A549 (cell line): Measurements from ENCODE around the gene TM4SF18. TPM values are rescaled to one million over a fixed set of nuclear protein-coding genes. Genes with fewer than 3 reads are reported as not detected.

Source experiments
- ATAC-seq, 2 experiments: fragments of 200-7000 bp in 1 of 2; fragments of >200 bp in 1 of 2; cut with Nextera tagmentation in 1 of 2; cut with Tn5 transposase in 1 of 2; 3 replicates each; pipeline versions ENCODE4 v1.8.0 to v1.9.1; 2018 to 2020; ENCODE audit warnings: mild to moderate bottlenecking in 1 of 2, moderate library complexity in 1 of 2
- CTCF ChIA-PET: fragments of 300-600 bp; sonication (Branson Sonifier 250); formaldehyde crosslinking; extraction: SDS; loops from one replicate; lab custom pipeline; 2021; ENCODE audit warnings: antibody characterized with exemption, inconsistent platforms; lab: Yijun Ruan, JAX
- POLR2A ChIA-PET: fragments of 350-600 bp; formaldehyde crosslinking; extraction: SDS; loops from one replicate; lab custom pipeline; 2021; ENCODE audit warnings: antibody characterized with exemption, inconsistent platforms; lab: Yijun Ruan, JAX
- DNase-seq, 2 experiments: peaks; one replicate each; pipeline versions ENCODE4 v3.0.0 to v3.0.0-alpha.2; 2011 to 2016; ENCODE audit warnings: low read depth in 1 of 2, low spot score in 1 of 2
- FAIRE-seq: peaks from 2 replicates; lab custom pipeline; 2011; peaks lifted over from hg19 to GRCh38; lab: Jason Lieb, UNC
- H3K27ac ChIP-seq, 2 experiments: fragments of >200 bp; sonication (Bioruptor Twin); formaldehyde crosslinking; 3 replicates each; pipeline ENCODE4 v1.5.1; 2016 to 2017
- H3K4me1 ChIP-seq: fragments of >200 bp; sonication (Bioruptor Twin); formaldehyde crosslinking; 3 replicates; pipeline ENCODE4 v1.6.1; 2016
- H3K4me2 ChIP-seq: fragments of >200 bp; sonication (Bioruptor Twin); formaldehyde crosslinking; 3 replicates; pipeline ENCODE4 v1.6.1; 2016
- H3K4me3 ChIP-seq: fragments of >200 bp; sonication (Bioruptor Twin); formaldehyde crosslinking; 3 replicates; pipeline ENCODE4 v1.5.1; 2016
- H3K9me3 ChIP-seq: fragments of >200 bp; sonication (Bioruptor Twin); formaldehyde crosslinking; 3 replicates; pipeline ENCODE4 v1.6.1; 2016
- CBX2 ChIP-seq: fragments of 200-600 bp; sonication (generic); IDR thresholded peaks from 2 replicates; pipeline ENCODE4 v1.6.1; 2016; ENCODE audit warnings: low read depth, mild to moderate bottlenecking, borderline replicate concordance
- CBX8 ChIP-seq: fragments of 200-600 bp; sonication (generic); IDR thresholded peaks from 2 replicates; pipeline ENCODE4 v1.6.1; 2016
- CEBPB ChIP-seq, 2 experiments: fragments of >200 bp in 1 of 2; sonication (Bioruptor Twin) in 1 of 2; formaldehyde crosslinking in 1 of 2; IDR thresholded peaks; 2 replicates each; pipeline ENCODE4 v1.6.1; 2012 to 2016
- ESRRA ChIP-seq: fragments of 150-350 bp; IDR thresholded peaks from 2 replicates; pipeline ENCODE4 v1.6.1; 2014; ENCODE audit warnings: mild to moderate bottlenecking, low read length, borderline replicate concordance
- HDAC2 ChIP-seq: fragments of 200-600 bp; sonication (generic); IDR thresholded peaks from 2 replicates; pipeline ENCODE4 v1.6.1; 2016
- HEYL ChIP-seq: fragments of 250-450 bp; sonication (Bioruptor Pico); IDR thresholded peaks from 2 replicates; pipeline ENCODE4 v1.8.0; 2021; ENCODE audit warnings: mild to moderate bottlenecking, moderate library complexity
- JUNB ChIP-seq: fragments of >200 bp; sonication (Bioruptor Twin); formaldehyde crosslinking; IDR thresholded peaks from 2 replicates; pipeline ENCODE4 v1.6.1; 2016
- MAFK ChIP-seq: fragments of 450-650 bp; IDR thresholded peaks from 2 replicates; pipeline ENCODE4 v1.6.1; 2014; ENCODE audit not compliant: partially characterized antibody
- MAZ ChIP-seq: fragments of 150-350 bp; IDR thresholded peaks from 2 replicates; pipeline ENCODE4 v1.6.1; 2014; ENCODE audit warnings: antibody characterized with exemption, low read depth, low read length, borderline replicate concordance
- NR3C1 ChIP-seq: fragments of >200 bp; sonication (Bioruptor Twin); formaldehyde crosslinking; IDR thresholded peaks from 3 replicates; pipeline ENCODE4 v1.6.1; 2017
- RCOR1 ChIP-seq: fragments of 150-350 bp; IDR thresholded peaks from 2 replicates; pipeline ENCODE4 v1.6.1; 2014; ENCODE audit warnings: antibody characterized with exemption, low read length, low read depth
- TP53 ChIP-seq: fragments of 250-450 bp; sonication (Bioruptor Pico); IDR thresholded peaks from 2 replicates; pipeline ENCODE4 v1.5.0; 2021; ENCODE audit warnings: mild to moderate bottlenecking, moderate library complexity
- ZC3H11A ChIP-seq: fragments of 450-650 bp; IDR thresholded peaks from 2 replicates; pipeline ENCODE4 v1.6.1; 2014; ENCODE audit warnings: antibody characterized with exemption, mild to moderate bottlenecking
- ZFP36 ChIP-seq: fragments of 450-650 bp; IDR thresholded peaks from 2 replicates; pipeline ENCODE4 v1.6.1; 2014; ENCODE audit warnings: borderline replicate concordance; ENCODE audit not compliant: partially characterized antibody
- ZNF302 ChIP-seq: fragments of 250-450 bp; sonication (Bioruptor Pico); IDR thresholded peaks from 2 replicates; pipeline ENCODE4 v1.9.0; 2021; ENCODE audit warnings: inconsistent platforms, mild to moderate bottlenecking, moderate library complexity
- WGBS: methylation state at CpG from one replicate; pipeline ENCODE4 v1.1.6; 2017; ENCODE audit errors: missing lambda C conversion rate; 5-methylcytosine and 5-hydroxymethylcytosine counted together
- polyA plus RNA-seq, 4 experiments: library from polyadenylated mRNA; depleted of rRNA in 3 of 4; stranded (reverse); fragments of >200 nt; fragmentation: RNase III in 1 of 4; extraction: RNeasy Plus Mini Kit Qiagen cat#74134 plus additional on column Dnase treatment in 1 of 4; gene quantifications; 2 replicates in 3 of 4; 3 replicates in 1 of 4; pipeline ENCODE4 v1.2.3, GENCODE V29; 2011 to 2017
- TF ChIP-seq, protein P1 (sequence below): IDR thresholded peaks from 2 replicates; pipeline ENCODE4 v1.6.1; 2012
- TF ChIP-seq, protein P2 (sequence below): fragments of >200 bp; sonication (Bioruptor Twin); formaldehyde crosslinking; IDR thresholded peaks from 3 replicates; pipeline ENCODE4 v1.6.1; 2016
- TF ChIP-seq, protein P3 (sequence below): IDR thresholded peaks from 2 replicates; pipeline ENCODE4 v1.6.1; 2012
- TF ChIP-seq, protein P4 (sequence below): fragments of 150-350 bp; IDR thresholded peaks from 2 replicates; pipeline ENCODE4 v1.6.1; 2014; ENCODE audit warnings: low read depth, mild to moderate bottlenecking, low read length
- TF ChIP-seq, protein P5 (sequence below): IDR thresholded peaks from 2 replicates; pipeline ENCODE4 v1.6.1; 2012; ENCODE audit warnings: low read depth, borderline replicate concordance
- TF ChIP-seq, protein P6 (sequence below): fragments of 200-600 bp; sonication (generic); IDR thresholded peaks from 2 replicates; pipeline ENCODE4 v1.6.1; 2016; ENCODE audit warnings: antibody characterized with exemption, mild to moderate bottlenecking, moderate library complexity

Gene TM4SF18
- polyA plus RNA-seq, 2 of the 4 experiments (the other 2 are of a cell fraction), result 51.3 to 99.8 TPM

DNA sequence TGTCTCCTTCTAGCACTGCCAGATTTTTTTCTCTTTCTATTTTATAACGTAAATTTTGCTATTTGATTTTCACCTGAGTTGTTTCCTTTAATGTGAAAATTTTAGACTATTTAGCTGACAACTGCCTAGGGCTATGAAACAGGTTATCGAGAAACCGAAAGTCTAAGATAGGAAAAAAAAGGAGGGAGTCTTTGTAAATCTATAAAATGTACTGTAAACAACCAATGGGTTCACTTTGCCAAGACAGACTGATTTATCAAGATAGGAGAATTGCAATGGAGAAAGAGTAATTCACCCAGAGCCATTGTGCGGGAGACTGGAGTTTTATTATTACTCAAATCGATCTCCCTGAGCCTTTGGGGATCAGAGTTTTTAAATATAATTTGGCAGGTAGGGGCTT is 50.0 kb downstream of the TM4SF18 start (continued):
- TF ChIP-seq ZNF302 (CRISPR knock-in tag), result no peak

DNA sequence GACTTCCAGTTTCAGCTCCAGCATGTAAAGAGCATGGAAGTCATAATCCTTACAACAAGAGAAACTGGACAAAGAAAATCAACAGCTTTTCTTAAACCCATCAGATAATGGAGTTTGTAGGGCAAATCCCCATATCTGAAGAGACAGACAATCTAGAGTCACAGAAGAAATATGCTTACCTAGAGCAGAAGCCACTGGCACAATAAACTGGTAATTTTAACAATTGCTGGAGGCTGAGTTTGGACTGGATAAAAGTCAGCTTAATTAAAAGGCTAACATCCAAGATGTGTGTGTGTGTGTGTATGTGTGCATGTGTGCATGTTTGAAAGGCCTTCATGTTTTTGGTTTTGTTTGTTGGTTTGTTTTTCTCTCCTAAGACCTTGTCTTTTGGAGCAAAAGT is 50.6 kb downstream of the TM4SF18 start:
- H3K9me3 ChIP-seq, result no peaks in the 10 kb centered on the region
- DNase-seq, result no peak
- ATAC-seq, result no peak
- no peak overlapping the region for H3K4me3 ChIP-seq
- peak overlapping the region; percentile 12; the same call in 1 of the 3 replicates for H3K4me2 ChIP-seq
- CTCF ChIA-PET, result interaction anchor here (0.8 to 1.4 kb wide), 5 partner anchors 9 to 197 kb away, joined by 3 to 4 read pairs (median 3); no protein-coding TSS in a partner anchor
- POLR2A ChIA-PET, result no interaction called here
- peaks cover 38% of the 10 kb centered on the region for H3K4me1 ChIP-seq
- peak overlapping the region; percentile 27 to 61; a peak in 4 of 6 replicates for H3K27ac ChIP-seq
- FAIRE-seq, result no peak
- TF ChIP-seq, protein P1, sequence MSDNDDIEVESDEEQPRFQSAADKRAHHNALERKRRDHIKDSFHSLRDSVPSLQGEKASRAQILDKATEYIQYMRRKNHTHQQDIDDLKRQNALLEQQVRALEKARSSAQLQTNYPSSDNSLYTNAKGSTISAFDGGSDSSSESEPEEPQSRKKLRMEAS, result no peak
- TF ChIP-seq HEYL (CRISPR knock-in tag) (no peak), MAZ (no peak), HDAC2 (no peak), JUNB (no peak), ESRRA (no peak), NR3C1 (no peak), CBX8 (no peak), RCOR1 (no peak), ZC3H11A (no peak), CBX2 (no peak), MAFK (no peak), TP53 (CRISPR knock-in tag) (no peak), CEBPB (IDR thresholded peaks at IDR 0.05) (no peak), ZFP36 (no peak)
- TF ChIP-seq, protein P2, sequence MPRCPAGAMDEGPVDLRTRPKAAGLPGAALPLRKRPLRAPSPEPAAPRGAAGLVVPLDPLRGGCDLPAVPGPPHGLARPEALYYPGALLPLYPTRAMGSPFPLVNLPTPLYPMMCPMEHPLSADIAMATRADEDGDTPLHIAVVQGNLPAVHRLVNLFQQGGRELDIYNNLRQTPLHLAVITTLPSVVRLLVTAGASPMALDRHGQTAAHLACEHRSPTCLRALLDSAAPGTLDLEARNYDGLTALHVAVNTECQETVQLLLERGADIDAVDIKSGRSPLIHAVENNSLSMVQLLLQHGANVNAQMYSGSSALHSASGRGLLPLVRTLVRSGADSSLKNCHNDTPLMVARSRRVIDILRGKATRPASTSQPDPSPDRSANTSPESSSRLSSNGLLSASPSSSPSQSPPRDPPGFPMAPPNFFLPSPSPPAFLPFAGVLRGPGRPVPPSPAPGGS, result no peak
- TF ChIP-seq, protein P3, sequence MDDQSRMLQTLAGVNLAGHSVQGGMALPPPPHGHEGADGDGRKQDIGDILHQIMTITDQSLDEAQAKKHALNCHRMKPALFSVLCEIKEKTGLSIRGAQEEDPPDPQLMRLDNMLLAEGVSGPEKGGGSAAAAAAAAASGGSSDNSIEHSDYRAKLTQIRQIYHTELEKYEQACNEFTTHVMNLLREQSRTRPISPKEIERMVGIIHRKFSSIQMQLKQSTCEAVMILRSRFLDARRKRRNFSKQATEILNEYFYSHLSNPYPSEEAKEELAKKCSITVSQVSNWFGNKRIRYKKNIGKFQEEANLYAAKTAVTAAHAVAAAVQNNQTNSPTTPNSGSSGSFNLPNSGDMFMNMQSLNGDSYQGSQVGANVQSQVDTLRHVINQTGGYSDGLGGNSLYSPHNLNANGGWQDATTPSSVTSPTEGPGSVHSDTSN, result no peak
- TF ChIP-seq, protein P4, sequence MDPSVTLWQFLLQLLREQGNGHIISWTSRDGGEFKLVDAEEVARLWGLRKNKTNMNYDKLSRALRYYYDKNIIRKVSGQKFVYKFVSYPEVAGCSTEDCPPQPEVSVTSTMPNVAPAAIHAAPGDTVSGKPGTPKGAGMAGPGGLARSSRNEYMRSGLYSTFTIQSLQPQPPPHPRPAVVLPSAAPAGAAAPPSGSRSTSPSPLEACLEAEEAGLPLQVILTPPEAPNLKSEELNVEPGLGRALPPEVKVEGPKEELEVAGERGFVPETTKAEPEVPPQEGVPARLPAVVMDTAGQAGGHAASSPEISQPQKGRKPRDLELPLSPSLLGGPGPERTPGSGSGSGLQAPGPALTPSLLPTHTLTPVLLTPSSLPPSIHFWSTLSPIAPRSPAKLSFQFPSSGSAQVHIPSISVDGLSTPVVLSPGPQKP, result no peak
- TF ChIP-seq, protein P5, sequence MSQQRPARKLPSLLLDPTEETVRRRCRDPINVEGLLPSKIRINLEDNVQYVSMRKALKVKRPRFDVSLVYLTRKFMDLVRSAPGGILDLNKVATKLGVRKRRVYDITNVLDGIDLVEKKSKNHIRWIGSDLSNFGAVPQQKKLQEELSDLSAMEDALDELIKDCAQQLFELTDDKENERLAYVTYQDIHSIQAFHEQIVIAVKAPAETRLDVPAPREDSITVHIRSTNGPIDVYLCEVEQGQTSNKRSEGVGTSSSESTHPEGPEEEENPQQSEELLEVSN, result no peak

DNA sequence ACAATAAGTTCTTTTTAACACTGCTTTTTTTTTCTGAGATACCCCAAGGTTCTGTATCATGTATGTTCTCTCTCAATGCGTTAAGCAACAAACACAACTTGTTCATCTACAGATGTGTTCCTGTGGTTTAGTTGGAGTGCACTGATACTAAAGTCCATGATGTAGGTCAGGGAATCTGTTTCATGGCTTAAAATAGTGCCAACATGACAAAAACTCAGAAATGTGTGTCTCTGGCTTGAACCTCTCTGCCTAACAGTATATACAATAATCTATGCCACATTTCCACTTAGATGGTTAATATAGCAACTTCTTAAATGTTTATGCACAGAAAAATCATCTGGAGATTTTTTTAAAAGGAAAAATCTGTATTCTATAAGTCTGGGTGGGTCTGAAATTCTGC is 51.1 kb downstream of the TM4SF18 start:
- no peak for FAIRE-seq
- ChIA-PET CTCF (interaction anchor here (0.8 to 5.2 kb wide), 7 partner anchors 8 to 198 kb away, joined by 3 to 49 read pairs (median 4); no protein-coding TSS in a partner anchor), POLR2A (no interaction called here)
- peak; percentile 70 for TF ChIP-seq MAFK
- TF ChIP-seq, protein P6, sequence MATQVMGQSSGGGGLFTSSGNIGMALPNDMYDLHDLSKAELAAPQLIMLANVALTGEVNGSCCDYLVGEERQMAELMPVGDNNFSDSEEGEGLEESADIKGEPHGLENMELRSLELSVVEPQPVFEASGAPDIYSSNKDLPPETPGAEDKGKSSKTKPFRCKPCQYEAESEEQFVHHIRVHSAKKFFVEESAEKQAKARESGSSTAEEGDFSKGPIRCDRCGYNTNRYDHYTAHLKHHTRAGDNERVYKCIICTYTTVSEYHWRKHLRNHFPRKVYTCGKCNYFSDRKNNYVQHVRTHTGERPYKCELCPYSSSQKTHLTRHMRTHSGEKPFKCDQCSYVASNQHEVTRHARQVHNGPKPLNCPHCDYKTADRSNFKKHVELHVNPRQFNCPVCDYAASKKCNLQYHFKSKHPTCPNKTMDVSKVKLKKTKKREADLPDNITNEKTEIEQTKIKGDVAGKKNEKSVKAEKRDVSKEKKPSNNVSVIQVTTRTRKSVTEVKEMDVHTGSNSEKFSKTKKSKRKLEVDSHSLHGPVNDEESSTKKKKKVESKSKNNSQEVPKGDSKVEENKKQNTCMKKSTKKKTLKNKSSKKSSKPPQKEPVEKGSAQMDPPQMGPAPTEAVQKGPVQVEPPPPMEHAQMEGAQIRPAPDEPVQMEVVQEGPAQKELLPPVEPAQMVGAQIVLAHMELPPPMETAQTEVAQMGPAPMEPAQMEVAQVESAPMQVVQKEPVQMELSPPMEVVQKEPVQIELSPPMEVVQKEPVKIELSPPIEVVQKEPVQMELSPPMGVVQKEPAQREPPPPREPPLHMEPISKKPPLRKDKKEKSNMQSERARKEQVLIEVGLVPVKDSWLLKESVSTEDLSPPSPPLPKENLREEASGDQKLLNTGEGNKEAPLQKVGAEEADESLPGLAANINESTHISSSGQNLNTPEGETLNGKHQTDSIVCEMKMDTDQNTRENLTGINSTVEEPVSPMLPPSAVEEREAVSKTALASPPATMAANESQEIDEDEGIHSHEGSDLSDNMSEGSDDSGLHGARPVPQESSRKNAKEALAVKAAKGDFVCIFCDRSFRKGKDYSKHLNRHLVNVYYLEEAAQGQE, result no peak
- DNase-seq, result no peak
- peak overlapping the region in 1 of 2 experiments; percentile 61; a peak in 2 of 6 replicates for H3K27ac ChIP-seq
- no peak for ATAC-seq
- H3K4me3 ChIP-seq, result no peak overlapping the region
- H3K9me3 ChIP-seq, result no peaks in the 10 kb centered on the region
- WGBS, result 92% methylated on average over 1 of the region's 1 CpG
- no peak overlapping the region for H3K4me2 ChIP-seq
- peaks cover 43% of the 10 kb centered on the region for H3K4me1 ChIP-seq
